ENCODE data around the gene HYAL1.

HYAL1 gene

DNA sequence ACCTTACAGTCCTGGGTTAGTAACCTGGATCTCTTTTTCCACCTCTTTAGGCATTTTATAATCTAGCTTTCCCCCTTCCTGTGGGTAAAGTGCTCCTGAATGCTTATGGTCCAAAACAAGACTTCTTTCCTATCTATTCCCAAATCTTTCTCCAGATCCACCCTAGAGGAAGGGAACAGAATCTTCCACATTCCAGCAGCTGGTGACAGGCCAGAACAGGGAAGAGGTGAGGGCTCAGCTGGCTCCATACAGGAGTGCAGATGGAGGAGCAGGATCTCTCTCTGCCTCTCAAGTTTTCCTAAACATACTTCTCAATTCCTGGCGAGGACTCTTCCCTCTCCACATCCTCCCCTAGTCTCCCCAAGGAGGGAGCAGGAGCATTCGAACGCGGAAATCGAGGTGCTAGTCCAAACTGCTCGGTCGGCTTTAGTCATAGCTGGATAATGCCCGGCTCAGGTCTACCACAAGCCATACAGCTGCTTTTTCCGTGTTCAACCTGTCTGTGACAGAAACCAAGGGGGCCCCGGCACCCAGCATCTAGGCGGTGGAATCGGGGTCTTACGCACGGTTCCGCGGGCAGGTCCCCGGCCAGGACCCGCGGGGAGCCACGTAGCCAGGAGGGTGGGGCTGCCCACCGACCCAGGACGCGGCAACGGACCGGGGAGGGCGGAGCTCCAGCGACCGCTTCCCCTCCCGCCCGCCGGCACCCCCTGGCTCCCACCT is 33.2 kb upstream of the HYAL1 start:
- peak in 1 of 10 donors; percentile 88 for DNase-seq
- intact Hi-C loops (cut with DNase I) = no loop called here

GRCh38 chr3:50334339-50335075 is 31.1 kb upstream of the HYAL1 start:
- no peak for DNase-seq
- intact Hi-C loops (cut with DNase I) = no loop called here

GRCh38 chr3:50333744-50334328 is 30.5 kb upstream of the HYAL1 start:
- DNase-seq = no peak
- intact Hi-C loops (cut with DNase I) = no loop called here

DNA sequence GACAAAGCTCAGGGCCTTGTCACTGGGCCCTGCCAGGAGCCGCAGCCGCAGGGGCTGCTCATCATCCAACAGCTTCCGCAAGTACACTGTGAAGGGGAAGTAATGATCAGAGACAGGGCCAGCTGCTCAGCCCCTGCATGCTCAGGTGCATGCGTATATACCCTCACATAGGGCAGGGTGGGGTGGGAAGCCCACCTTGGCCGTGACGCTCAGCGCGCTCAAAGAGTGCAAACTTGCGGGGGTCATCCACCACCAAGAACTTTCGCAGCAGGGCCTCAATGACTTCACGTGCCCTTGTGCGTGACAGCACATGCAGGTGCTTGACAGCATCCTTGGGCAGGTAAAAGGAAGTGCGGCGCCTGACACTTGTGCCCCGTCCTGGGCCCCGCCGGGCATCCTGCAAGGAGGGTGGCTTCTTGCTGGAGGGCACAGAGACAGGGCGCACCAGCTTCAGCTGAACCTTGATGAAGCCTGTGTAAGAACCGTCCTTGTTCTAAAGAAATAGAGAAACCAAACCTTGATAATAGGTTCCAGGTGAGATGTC is 28.1 kb upstream of the HYAL1 start:
- DNase-seq = no peak
- intact Hi-C loops (cut with DNase I) = no loop called here

DNA sequence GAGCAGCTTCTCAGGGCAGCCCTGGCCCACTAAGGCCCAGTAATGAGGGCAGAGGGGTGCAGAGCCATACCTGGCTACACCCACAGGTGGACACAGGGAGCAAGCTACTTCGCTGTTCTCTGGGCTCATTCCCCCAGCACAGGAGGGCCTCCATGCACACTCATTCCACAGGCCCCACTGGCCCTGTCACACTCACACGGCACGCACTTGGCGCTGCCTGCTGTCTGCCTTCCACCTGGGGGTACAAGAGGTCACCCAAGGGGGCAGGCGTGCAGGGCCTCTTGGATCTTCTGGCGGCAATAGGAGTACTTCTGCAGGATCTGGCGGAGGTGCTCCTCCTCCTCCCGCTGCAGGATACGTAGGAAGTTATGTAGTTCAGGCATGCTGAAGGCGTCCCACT is 27.0 kb upstream of the HYAL1 start:
- intact Hi-C loops (cut with DNase I) = no loop called here
- no peak for DNase-seq

DNA sequence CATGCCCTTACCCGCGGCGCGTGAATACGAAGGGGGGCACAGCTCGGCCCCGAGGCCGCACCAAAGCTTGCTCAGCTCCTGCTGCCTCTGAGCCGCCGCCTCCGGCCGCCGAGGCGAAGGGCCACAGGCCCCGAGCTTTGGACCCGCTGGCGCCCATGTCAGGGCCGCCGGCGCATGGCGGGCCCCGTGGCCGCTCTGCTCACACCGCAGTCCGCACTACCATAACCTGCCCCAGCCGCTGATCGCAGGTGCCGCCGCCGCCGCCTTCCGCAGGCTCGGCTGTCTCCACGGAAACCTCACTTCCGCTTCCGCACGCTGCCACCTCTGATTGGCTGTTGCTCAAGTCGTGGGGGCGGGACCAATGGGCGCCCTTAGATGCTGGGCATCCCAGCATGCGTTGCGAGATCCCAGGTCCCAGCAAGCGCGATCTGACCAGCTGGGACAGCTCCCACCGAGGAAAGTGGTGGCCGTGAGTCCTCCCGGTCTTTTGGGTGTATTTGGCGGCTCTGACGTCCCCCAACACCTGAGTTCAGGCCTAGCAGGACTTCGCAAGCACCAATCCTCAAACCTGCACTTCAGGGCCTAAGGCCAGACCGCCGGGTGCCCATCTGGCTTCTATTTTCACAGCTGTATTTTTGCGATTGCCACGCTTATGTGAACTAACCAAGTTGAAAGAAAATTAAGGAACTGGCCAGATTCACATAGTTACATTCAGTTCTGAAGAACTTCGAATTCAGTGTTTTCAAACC is 24.7 kb upstream of the HYAL1 start, which contains the start of gene TUSC2:
Gene TUSC2, minus strand, starts transcription at position 281 of the 749 bp plus-strand sequence. Its CDS starts 124 bp downstream, at position 157.
- DNase-seq = peak; percentile 96 to 100 (median 98)
- intact Hi-C loops (cut with DNase I) = loop anchor here (10.0 kb wide), 1 partner anchor 53 kb away; the partner anchor contains the start of gene LSMEM2

DNA sequence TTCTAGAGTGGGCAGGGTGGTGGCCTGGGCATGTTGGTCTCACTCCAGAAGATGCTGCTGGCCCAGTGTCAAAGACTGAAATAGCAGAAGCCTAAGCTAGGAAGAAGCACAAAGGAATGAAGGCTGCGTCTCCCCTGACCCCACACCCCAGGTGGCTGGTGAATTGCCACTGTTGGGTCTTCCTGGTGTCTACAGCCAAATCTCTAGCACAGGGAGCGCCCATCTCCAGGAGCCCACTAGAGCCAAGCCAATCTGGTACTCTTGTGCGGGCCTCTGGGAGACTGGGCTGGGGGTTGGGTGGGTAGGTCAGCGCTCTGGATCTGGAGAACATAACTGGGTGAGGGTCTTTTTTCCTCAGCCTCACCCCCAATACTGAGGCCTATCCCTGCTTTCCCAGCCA is 23.8 kb upstream of the HYAL1 start:
- DNase-seq = no peak
- intact Hi-C loops (cut with DNase I) = loop anchor here (10.0 kb wide), 1 partner anchor 52 kb away; the partner anchor contains the start of gene LSMEM2

- DNase-seq = no peak
- intact Hi-C loops (cut with DNase I) = loop anchor here (10.0 kb wide), 1 partner anchor 51 kb away; the partner anchor contains the start of gene LSMEM2
Measured at GRCh38 chr3:50326182-50326541, 22.8 kb upstream of the HYAL1 start.

GRCh38 chr3:50325497-50326181 is 22.3 kb upstream of the HYAL1 start:
- DNase-seq = no peak
- intact Hi-C loops (cut with DNase I) = loop anchor here (10.0 kb wide), 1 partner anchor 51 kb away; the partner anchor contains the start of gene LSMEM2

GRCh38 chr3:50325113-50325480 is 21.7 kb upstream of the HYAL1 start:
- DNase-seq = no peak
- intact Hi-C loops (cut with DNase I) = loop anchor here (10.0 kb wide), 1 partner anchor 50 kb away; the partner anchor contains the start of gene LSMEM2

DNA sequence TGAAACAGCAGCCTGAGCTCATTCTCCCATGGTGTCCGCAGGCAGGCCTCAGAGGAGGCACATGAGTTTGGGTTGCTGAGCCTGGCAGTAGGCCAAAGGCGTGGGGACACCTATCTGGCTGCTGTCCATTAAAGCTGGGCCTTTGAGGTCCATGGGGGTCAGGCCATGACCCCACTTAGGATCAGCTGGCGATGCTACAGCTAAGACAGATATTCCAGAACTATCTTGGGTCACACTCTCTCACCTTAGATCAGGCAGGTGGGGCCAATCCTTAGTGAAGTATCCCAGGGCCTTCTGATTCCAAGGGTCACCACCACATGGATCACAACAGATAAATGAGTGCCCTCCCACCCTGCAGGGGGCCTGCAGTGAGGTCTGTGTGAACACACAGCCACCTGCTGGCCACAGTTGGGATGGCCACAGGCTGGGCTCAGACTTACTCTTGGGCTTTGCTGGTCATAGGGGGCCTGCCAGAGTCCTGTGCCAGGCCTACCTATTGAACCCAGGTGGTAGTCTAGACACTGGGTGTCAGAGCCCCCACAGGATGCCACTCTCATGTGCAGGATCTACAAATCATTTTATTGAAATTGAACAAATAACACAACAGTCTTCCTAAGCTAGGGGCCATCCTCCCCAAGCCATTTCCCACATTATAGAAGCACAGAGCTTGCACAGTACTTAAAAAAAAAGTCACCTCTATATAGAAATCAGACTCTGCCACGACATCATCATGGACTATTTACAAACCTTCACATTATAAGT is 21.2 kb upstream of the HYAL1 start:
- DNase-seq = peak; percentile 61 to 95 (median 73)
- intact Hi-C loops (cut with DNase I) = loop anchor here (10.0 kb wide), 1 partner anchor 50 kb away; the partner anchor contains the start of gene LSMEM2

GRCh38 chr3:50323614-50324199 is 20.3 kb upstream of the HYAL1 start:
- intact Hi-C loops (cut with DNase I) = loop anchor here (10.0 kb wide), 1 partner anchor 49 kb away; the partner anchor contains the start of gene LSMEM2
- no peak for DNase-seq

GRCh38 chr3:50323092-50323600 is 19.8 kb upstream of the HYAL1 start:
- DNase-seq = no peak
- intact Hi-C loops (cut with DNase I) = loop anchor here (10.0 kb wide), 1 partner anchor 48 kb away; the partner anchor contains the start of gene LSMEM2

GRCh38 chr3:50322386-50323091 is 19.2 kb upstream of the HYAL1 start, which contains the start of gene HYAL2:
Gene HYAL2 (minus strand): TSS chr3:50322745. CDS start chr3:50320489, 2,256 bp downstream.
- intact Hi-C loops (cut with DNase I) = loop anchor here (10.0 kb wide), 1 partner anchor 48 kb away; the partner anchor contains the start of gene LSMEM2
- no peak for DNase-seq

DNA sequence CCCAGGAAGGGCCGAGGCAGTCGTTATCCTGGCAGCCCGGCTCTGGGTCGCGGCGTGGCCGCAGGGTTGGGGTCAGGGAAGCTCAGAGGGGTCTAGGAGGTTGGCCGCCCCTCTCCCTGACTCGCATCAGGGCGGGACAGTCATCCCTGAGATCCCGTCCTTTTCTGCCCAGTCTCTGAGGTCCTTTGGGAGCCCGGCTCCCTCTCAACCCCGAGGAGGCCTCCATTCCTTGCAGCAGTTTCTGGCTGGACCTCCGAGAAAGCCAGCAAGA is 18.7 kb upstream of the HYAL1 start:
- intact Hi-C loops (cut with DNase I) = loop anchor here (10.0 kb wide), 1 partner anchor 47 kb away; the partner anchor contains the start of gene LSMEM2
- DNase-seq = no peak

GRCh38 chr3:50321336-50322114 is 18.2 kb upstream of the HYAL1 start:
- DNase-seq = peak; percentile 84 to 99 (median 90)
- intact Hi-C loops (cut with DNase I) = loop anchor here (2.0 to 10.0 kb wide), 3 partner anchors 21 to 95 kb away; partner anchors contain the start of gene LSMEM2
